ENCODE data around the gene SDF4.

SDF4 gene

DNA sequence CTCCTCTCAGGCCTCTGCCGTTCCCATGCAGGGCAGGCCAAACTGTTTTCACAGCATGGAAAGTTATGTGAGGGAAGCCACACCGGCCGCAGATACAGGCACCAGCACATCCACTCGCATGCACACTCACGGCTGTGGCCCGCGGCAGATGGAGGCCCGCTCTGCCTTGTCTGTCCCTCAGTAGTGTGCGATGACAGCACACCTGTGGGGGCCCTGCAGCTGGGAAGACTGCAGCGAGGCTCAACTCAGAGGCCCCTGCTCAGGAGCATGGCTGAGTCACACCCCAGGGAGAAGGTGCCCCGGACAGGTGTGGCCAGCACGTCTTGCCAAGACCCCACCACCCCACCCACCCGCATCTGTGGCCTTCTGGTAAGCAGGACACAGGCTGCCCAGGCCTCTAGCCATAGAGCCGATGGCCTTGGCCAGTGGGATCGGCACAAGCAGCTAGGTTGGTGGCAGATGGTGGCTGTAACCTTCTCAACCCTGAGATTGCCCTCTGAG is 43.2 kb upstream of the SDF4 start:
- no peak for DNase-seq (ENCODE audit: extremely low spot score)
- no peak for TF ChIP-seq FOXK2 (IDR thresholded peaks at IDR 0.05)
- no peak for TF ChIP-seq FOXM1 (IDR thresholded peaks at IDR 0.05; ENCODE audit: borderline replicate concordance)
- no peak for TF ChIP-seq L3MBTL2 (conservative IDR thresholded peaks at IDR 0.05)
- TF ChIP-seq HDGF (IDR thresholded peaks at IDR 0.05; ENCODE audit: borderline replicate concordance): no peak
- POLR2A ChIA-PET: interaction anchor here (1.2 kb wide), 1 partner anchor 24 kb away, joined by 3 read pairs; no protein-coding TSS in a partner anchor
- CTCF ChIA-PET: no interaction called here

- POLR2A ChIA-PET: interaction anchor here (1.0 to 1.4 kb wide), 3 partner anchors 11 to 24 kb away, joined by 3 to 8 read pairs (median 3); no protein-coding TSS in a partner anchor
- TF ChIP-seq ZNF384 (IDR thresholded peaks at IDR 0.05): no peak
- CTCF ChIA-PET: no interaction called here
- DNase-seq (ENCODE audit: extremely low spot score): no peak
Observed at GRCh38 chr1:1274299-1274930, 42.6 kb upstream of the SDF4 start.

DNA sequence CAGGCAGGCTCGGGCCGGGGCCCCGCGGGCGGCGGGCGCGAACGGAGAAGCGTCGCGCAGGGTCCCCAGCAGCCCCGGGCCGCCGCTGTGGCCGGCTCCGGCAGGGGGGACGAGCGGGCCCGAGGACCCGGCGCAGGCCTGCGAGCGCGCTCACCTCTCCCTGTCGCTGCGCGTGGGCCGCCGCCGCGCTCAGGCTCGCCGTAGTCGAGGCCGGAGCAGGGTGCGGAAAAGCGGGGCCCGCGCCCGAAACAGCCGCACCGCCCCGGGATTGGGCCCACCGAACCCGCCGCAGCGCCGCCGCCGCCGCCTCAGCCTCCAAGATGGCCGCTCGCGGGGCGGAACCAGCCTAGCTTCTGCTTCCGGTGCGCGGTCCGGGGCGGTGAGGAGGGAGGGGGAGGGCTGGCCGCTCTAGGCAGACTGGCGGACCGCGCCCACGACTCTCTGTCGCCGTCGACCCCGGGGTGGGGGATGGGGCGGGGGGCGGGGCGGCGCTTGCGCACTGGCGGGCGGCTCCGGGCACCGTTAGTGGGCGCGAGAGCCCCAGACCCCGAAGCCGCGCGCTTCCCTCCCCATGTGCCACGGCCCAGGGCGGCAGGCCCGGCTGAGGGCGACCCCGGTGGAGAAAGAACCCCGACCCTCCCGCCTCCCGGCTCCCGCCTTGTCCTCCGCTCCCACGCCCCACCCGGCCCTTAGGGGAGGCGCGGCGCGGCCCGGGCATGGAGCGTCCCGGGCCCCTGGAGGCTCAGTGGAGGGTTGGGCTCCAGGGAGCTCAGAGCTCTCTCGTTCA is 41.9 kb upstream of the SDF4 start, which contains the start of gene UBE2J2:
Gene UBE2J2 (minus strand): TSS at position 343 of the 787 bp plus-strand sequence. CDS start 5,862 bp downstream, outside the sequence.
- POLR2A ChIA-PET: interaction anchor here (0.7 to 1.4 kb wide), 9 partner anchors 12 to 250 kb away, joined by 3 to 8 read pairs (median 3); no protein-coding TSS in a partner anchor
- peak; percentile 98 for DNase-seq (ENCODE audit: extremely low spot score)
- CTCF ChIA-PET: no interaction called here
- no peak for TF ChIP-seq BHLHE40 (IDR thresholded peaks at IDR 0.05; ENCODE audit: borderline replicate concordance)
- TF ChIP-seq HDGF (IDR thresholded peaks at IDR 0.05; ENCODE audit: borderline replicate concordance): no peak
- TF ChIP-seq FOXA1 (IDR thresholded peaks at IDR 0.05): no peak
- TF ChIP-seq ARNT (IDR thresholded peaks at IDR 0.05): no peak
- TF ChIP-seq L3MBTL2 (conservative IDR thresholded peaks at IDR 0.05): peak; percentile 61
- no peak for TF ChIP-seq SP1 (IDR thresholded peaks at IDR 0.05)
- no peak for TF ChIP-seq ZNF384 (IDR thresholded peaks at IDR 0.05)

GRCh38 chr1:1273209-1273511 is 41.4 kb upstream of the SDF4 start:
- no peak for DNase-seq (ENCODE audit: extremely low spot score)
- ChIA-PET CTCF (no interaction called here), POLR2A (interaction anchor here (0.7 to 1.4 kb wide), 9 partner anchors 12 to 250 kb away, joined by 3 to 8 read pairs (median 3); no protein-coding TSS in a partner anchor)
- no peak for TF ChIP-seq FOXM1 (IDR thresholded peaks at IDR 0.05; ENCODE audit: borderline replicate concordance)
- no peak for TF ChIP-seq HDGF (IDR thresholded peaks at IDR 0.05; ENCODE audit: borderline replicate concordance)
- TF ChIP-seq ZNF384 (IDR thresholded peaks at IDR 0.05): no peak
- TF ChIP-seq PKNOX1 (IDR thresholded peaks at IDR 0.05): no peak
- TF ChIP-seq SUZ12 (IDR thresholded peaks at IDR 0.05): no peak
- no peak for TF ChIP-seq SP1 (IDR thresholded peaks at IDR 0.05)
- no peak for TF ChIP-seq LEF1 (IDR thresholded peaks at IDR 0.05; ENCODE audit: borderline replicate concordance)
- no peak for TF ChIP-seq NFRKB (IDR thresholded peaks at IDR 0.05)
- TF ChIP-seq FOXK2 (IDR thresholded peaks at IDR 0.05): no peak
- TF ChIP-seq BHLHE40 (IDR thresholded peaks at IDR 0.05; ENCODE audit: borderline replicate concordance): no peak
- no peak for TF ChIP-seq FOXA1 (IDR thresholded peaks at IDR 0.05)
- TF ChIP-seq ELF4 (IDR thresholded peaks at IDR 0.05): no peak
- no peak for TF ChIP-seq L3MBTL2 (conservative IDR thresholded peaks at IDR 0.05)
- no peak for TF ChIP-seq ARNT (IDR thresholded peaks at IDR 0.05)
- no peak for TF ChIP-seq CTBP1 (IDR thresholded peaks at IDR 0.05; ENCODE audit: borderline replicate concordance)
- TF ChIP-seq TARDBP (IDR thresholded peaks at IDR 0.05): no peak

GRCh38 chr1:1272341-1273208 is 40.8 kb upstream of the SDF4 start:
- ChIA-PET POLR2A (interaction anchor here (0.9 to 1.1 kb wide), 6 partner anchors 12 to 249 kb away, joined by 3 to 6 read pairs (median 4); no protein-coding TSS in a partner anchor), CTCF (interaction anchor here (0.6 kb wide), 1 partner anchor 212 kb away, joined by 3 read pairs; no protein-coding TSS in a partner anchor)
- DNase-seq (ENCODE audit: extremely low spot score): no peak
- TF ChIP-seq FOXA1 (IDR thresholded peaks at IDR 0.05): no peak
- peak; percentile 89 for TF ChIP-seq PKNOX1 (IDR thresholded peaks at IDR 0.05)
- no peak for TF ChIP-seq FOXM1 (IDR thresholded peaks at IDR 0.05; ENCODE audit: borderline replicate concordance)
- no peak for TF ChIP-seq FOXK2 (IDR thresholded peaks at IDR 0.05)
- no peak for TF ChIP-seq TARDBP (IDR thresholded peaks at IDR 0.05)
- no peak for TF ChIP-seq SUZ12 (IDR thresholded peaks at IDR 0.05)

DNA sequence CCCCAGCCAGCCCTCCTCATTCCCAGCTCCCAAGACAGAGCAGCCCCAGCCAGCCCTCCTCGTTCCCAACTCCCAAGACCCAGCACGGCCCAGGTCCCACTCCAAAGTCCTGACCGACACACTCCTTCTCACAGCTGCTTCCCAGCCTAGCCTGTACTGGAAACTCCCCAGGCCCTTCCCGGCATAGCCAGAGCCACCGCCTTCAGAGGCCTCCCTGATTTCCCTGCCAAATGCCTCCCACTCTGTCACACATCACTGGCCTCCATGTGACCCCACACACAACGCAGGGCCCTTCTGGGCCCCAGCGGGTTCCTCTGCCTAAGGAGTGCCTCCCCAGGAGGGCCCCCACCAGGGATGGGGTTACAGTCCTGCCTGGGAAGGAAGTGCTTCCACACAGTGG is 39.0 kb upstream of the SDF4 start:
- DNase-seq (ENCODE audit: extremely low spot score): no peak
- ChIA-PET CTCF (no interaction called here), POLR2A (no interaction called here)
- no peak for TF ChIP-seq FOXA1 (IDR thresholded peaks at IDR 0.05)
- TF ChIP-seq SUZ12 (IDR thresholded peaks at IDR 0.05): no peak
- TF ChIP-seq FOXK2 (IDR thresholded peaks at IDR 0.05): no peak
- no peak for TF ChIP-seq NFRKB (IDR thresholded peaks at IDR 0.05)
- TF ChIP-seq ZNF384 (IDR thresholded peaks at IDR 0.05): no peak
- TF ChIP-seq TARDBP (IDR thresholded peaks at IDR 0.05): no peak
- TF ChIP-seq SP1 (IDR thresholded peaks at IDR 0.05): no peak
- TF ChIP-seq HDGF (IDR thresholded peaks at IDR 0.05; ENCODE audit: borderline replicate concordance): no peak
- TF ChIP-seq ARNT (IDR thresholded peaks at IDR 0.05): no peak
- no peak for TF ChIP-seq FOXM1 (IDR thresholded peaks at IDR 0.05; ENCODE audit: borderline replicate concordance)
- no peak for TF ChIP-seq L3MBTL2 (conservative IDR thresholded peaks at IDR 0.05)
- TF ChIP-seq PKNOX1 (IDR thresholded peaks at IDR 0.05): no peak
- TF ChIP-seq ELF4 (IDR thresholded peaks at IDR 0.05): no peak
- TF ChIP-seq BHLHE40 (IDR thresholded peaks at IDR 0.05; ENCODE audit: borderline replicate concordance): no peak
- no peak for TF ChIP-seq CTBP1 (IDR thresholded peaks at IDR 0.05; ENCODE audit: borderline replicate concordance)
- TF ChIP-seq LEF1 (IDR thresholded peaks at IDR 0.05; ENCODE audit: borderline replicate concordance): no peak
